SK-N-SH treated with all-trans-retinoic acid at 6 μM for 48 hours (cell line): ENCODE data around the gene SLC12A4.

Experiments
- ATAC-seq: fragments of 200-7000 bp; cut with Tn5 transposase; 3 replicates; pipeline ENCODE4 v1.9.1; 2020; ENCODE audit warnings: mild to moderate bottlenecking, moderate library complexity
- ARNTL ChIP-seq: fragments of 450-650 bp; formaldehyde crosslinking; IDR thresholded peaks from 2 replicates; pipeline ENCODE4 v1.5.0; 2020; ENCODE audit warnings: low read depth, mild to moderate bottlenecking, moderate library complexity, borderline replicate concordance
- BACH2 ChIP-seq: fragments of 250-450 bp; sonication (Bioruptor Pico); IDR thresholded peaks from 2 replicates; pipeline ENCODE4 v1.9.0; 2021; ENCODE audit warnings: mild to moderate bottlenecking, borderline replicate concordance
- CREB5 ChIP-seq: fragments of 250-450 bp; sonication (Bioruptor Pico); IDR thresholded peaks from 2 replicates; pipeline ENCODE4 v1.5.1; 2020; ENCODE audit warnings: low read depth, mild to moderate bottlenecking, moderate library complexity
- CSDC2 ChIP-seq: fragments of 250-450 bp; sonication (Bioruptor Pico); IDR thresholded peaks from 2 replicates; pipeline ENCODE4 v1.5.0; 2020; ENCODE audit warnings: mild to moderate bottlenecking, moderate library complexity
- ESRRG ChIP-seq: fragments of 250-450 bp; sonication (Bioruptor Pico); IDR thresholded peaks from 2 replicates; pipeline ENCODE4 v1.6.1; 2021; ENCODE audit warnings: mild to moderate bottlenecking
- GLIS3 ChIP-seq: fragments of 250-450 bp; sonication (Bioruptor Pico); IDR thresholded peaks from 2 replicates; pipeline ENCODE4 v1.5.0; 2020; ENCODE audit warnings: mild to moderate bottlenecking, moderate library complexity
- ISL1 ChIP-seq: fragments of 250-450 bp; sonication (Bioruptor Pico); IDR thresholded peaks from 2 replicates; pipeline ENCODE4 v2.1.2; 2022; ENCODE audit warnings: mild to moderate bottlenecking, moderate library complexity
- OSR1 ChIP-seq: fragments of 250-450 bp; sonication (Bioruptor Pico); IDR thresholded peaks from 2 replicates; pipeline ENCODE4 v1.8.0; 2022; ENCODE audit warnings: moderate library complexity, mild to moderate bottlenecking, inconsistent platforms
- POU6F1 ChIP-seq: fragments of 250-450 bp; sonication (Bioruptor Pico); IDR thresholded peaks from 2 replicates; pipeline ENCODE4 v1.8.0; 2021; ENCODE audit warnings: low read depth, mild to moderate bottlenecking, moderate library complexity, borderline replicate concordance
- PPARA ChIP-seq: fragments of 250-450 bp; sonication (Bioruptor Pico); IDR thresholded peaks from 2 replicates; pipeline ENCODE4 v1.5.0; 2020; ENCODE audit warnings: mild to moderate bottlenecking, borderline replicate concordance
- RARB ChIP-seq: fragments of 250-450 bp; sonication (Bioruptor Pico); IDR thresholded peaks from 2 replicates; pipeline ENCODE4 v1.8.0; 2021; ENCODE audit warnings: mild to moderate bottlenecking, moderate library complexity
- SNAI2 ChIP-seq: fragments of 250-450 bp; sonication (Bioruptor Pico); IDR thresholded peaks from 2 replicates; pipeline ENCODE4 v1.5.0; 2020; ENCODE audit warnings: mild to moderate bottlenecking, moderate library complexity
- TOX ChIP-seq: fragments of 250-450 bp; sonication (Bioruptor Pico); IDR thresholded peaks from 2 replicates; pipeline ENCODE4 v1.8.0; 2021; ENCODE audit warnings: mild to moderate bottlenecking, moderate library complexity, borderline replicate concordance
- TSHZ2 ChIP-seq: fragments of 250-450 bp; sonication (Bioruptor Pico); IDR thresholded peaks from 2 replicates; pipeline ENCODE4 v1.5.0; 2020; ENCODE audit warnings: mild to moderate bottlenecking, moderate library complexity
- ZC3H10 ChIP-seq: fragments of 250-450 bp; sonication (Bioruptor Pico); IDR thresholded peaks from 2 replicates; pipeline ENCODE4 v1.5.1; 2021; ENCODE audit warnings: mild to moderate bottlenecking, moderate library complexity
- ZFP3 ChIP-seq: fragments of 250-450 bp; sonication (Bioruptor Pico); IDR thresholded peaks from 2 replicates; pipeline ENCODE4 v1.5.0; 2020; ENCODE audit warnings: mild to moderate bottlenecking, moderate library complexity
- ZFP30 ChIP-seq: fragments of 450-650 bp; formaldehyde crosslinking; IDR thresholded peaks from 2 replicates; pipeline ENCODE4 v1.5.0; 2022; ENCODE audit warnings: mild to moderate bottlenecking, moderate library complexity
- ZNF565 ChIP-seq: fragments of 450-650 bp; formaldehyde crosslinking; conservative IDR thresholded peaks from 2 replicates; pipeline ENCODE4 v1.5.0; 2020; ENCODE audit warnings: low read depth, mild to moderate bottlenecking, moderate library complexity
- ZNF70 ChIP-seq: fragments of 450-650 bp; formaldehyde crosslinking; IDR thresholded peaks from 2 replicates; pipeline ENCODE4 v1.5.0; 2020; ENCODE audit warnings: mild to moderate bottlenecking, moderate library complexity
- ZNF8 ChIP-seq: fragments of 450-650 bp; formaldehyde crosslinking; IDR thresholded peaks from 2 replicates; pipeline ENCODE4 v1.5.0; 2020; ENCODE audit warnings: mild to moderate bottlenecking, moderate library complexity
- TF ChIP-seq, protein P1 (sequence below): fragments of 250-450 bp; sonication (Bioruptor Pico); IDR thresholded peaks from 2 replicates; pipeline ENCODE4 v1.5.1; 2021; ENCODE audit warnings: mild to moderate bottlenecking, moderate library complexity

Gene SLC12A4

GRCh38 chr16:67897231-67897630, 71.2 kb downstream of the SLC12A4 start (continued):
- TF ChIP-seq TSHZ2 (CRISPR knock-in tag) (no peak), ESRRG (CRISPR knock-in tag) (no peak)

DNA sequence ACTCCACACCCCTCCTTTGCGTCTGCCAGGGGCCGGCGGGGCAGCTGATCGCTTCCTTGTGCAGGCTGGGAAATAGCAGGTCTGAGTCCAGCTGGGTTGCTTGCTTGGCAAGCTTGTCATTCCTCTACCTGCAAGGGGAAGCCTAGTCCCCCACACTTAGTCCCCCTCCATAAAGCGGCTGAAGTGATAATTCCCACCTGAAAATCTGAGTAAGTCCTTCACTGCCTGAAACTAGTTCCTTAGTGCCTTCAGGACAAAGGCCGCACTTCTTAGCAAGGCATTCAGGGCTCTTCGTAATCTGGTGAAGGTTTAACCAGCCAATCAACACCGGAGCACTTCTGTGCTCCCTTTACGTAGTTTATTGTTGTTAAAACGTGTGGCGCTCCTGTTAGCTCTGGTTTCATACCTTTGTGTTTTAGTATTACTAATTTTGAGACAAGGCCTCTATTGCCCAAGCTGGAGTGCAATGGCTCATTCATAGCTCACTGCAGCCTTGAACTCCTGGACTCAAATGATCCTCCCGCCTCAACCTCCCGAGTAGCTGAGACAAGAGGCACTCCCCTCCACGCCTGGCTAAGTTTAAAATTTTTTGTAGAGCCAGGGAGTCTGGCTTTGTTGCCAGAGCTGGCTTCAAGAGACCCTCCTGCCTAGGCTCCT, 74.6 kb downstream of the SLC12A4 start:
- no peak for TF ChIP-seq SNAI2 (CRISPR knock-in tag)
- TF ChIP-seq BACH2 = no peak
- TF ChIP-seq RARB = no peak
- TF ChIP-seq ZC3H10 (CRISPR knock-in tag) = no peak
- no peak for TF ChIP-seq POU6F1 (CRISPR knock-in tag)
- no peak for TF ChIP-seq PPARA
- TF ChIP-seq GLIS3 (CRISPR knock-in tag) = no peak
- TF ChIP-seq ISL1 (CRISPR knock-in tag) = no peak
- TF ChIP-seq ZNF70 (CRISPR knock-in tag) = no peak
- TF ChIP-seq ZNF565 = no peak
- TF ChIP-seq CSDC2 (CRISPR knock-in tag) = no peak
- TF ChIP-seq ZFP3 (CRISPR knock-in tag) = no peak
- no peak for TF ChIP-seq ARNTL (CRISPR knock-in tag)
- TF ChIP-seq, protein P1, sequence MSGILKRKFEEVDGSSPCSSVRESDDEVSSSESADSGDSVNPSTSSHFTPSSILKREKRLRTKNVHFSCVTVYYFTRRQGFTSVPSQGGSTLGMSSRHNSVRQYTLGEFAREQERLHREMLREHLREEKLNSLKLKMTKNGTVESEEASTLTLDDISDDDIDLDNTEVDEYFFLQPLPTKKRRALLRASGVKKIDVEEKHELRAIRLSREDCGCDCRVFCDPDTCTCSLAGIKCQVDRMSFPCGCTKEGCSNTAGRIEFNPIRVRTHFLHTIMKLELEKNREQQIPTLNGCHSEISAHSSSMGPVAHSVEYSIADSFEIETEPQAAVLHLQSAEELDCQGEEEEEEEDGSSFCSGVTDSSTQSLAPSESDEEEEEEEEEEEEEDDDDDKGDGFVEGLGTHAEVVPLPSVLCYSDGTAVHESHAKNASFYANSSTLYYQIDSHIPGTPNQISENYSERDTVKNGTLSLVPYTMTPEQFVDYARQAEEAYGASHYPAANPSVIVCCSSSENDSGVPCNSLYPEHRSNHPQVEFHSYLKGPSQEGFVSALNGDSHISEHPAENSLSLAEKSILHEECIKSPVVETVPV = no peak
- no peak for TF ChIP-seq TOX
- TF ChIP-seq ZNF8 (CRISPR knock-in tag) = no peak
- TF ChIP-seq CREB5 (CRISPR knock-in tag) = no peak
- no peak for TF ChIP-seq TSHZ2 (CRISPR knock-in tag)
- no peak for TF ChIP-seq ZFP30 (CRISPR knock-in tag)
- TF ChIP-seq OSR1 = no peak
- ATAC-seq = no peak
